ENCODE data around the gene NME8.

Gene NME8

GRCh38 chr7:37894671-37895070 lies 46.3 kb downstream of the NME8 start:
- TF ChIP-seq CTCF (IDR thresholded peaks at IDR 0.05): no peak
- Histone ChIP-seq H2AFZ (no peak overlapping the region), H3K9me3 (ENCODE audit: control insufficient read depth, low read length) (no peaks in the 10 kb centered on the region), H3K27ac (no peak overlapping the region), H3K4me3 (ENCODE audit: low read depth, low read length) (no peak overlapping the region), H3K4me1 (no peaks in the 10 kb centered on the region), H3K79me2 (no peaks in the 10 kb centered on the region), H3K27me3 (ENCODE audit: control insufficient read depth, insufficient read depth, low read length) (no peaks in the 10 kb centered on the region), H3K4me2 (ENCODE audit: low read length) (no peak overlapping the region), H3K9ac (no peak overlapping the region), H3K36me3 (ENCODE audit: control insufficient read depth, insufficient read depth, low read length) (no peaks in the 10 kb centered on the region)

GRCh38 chr7:37899712-37900247 lies 51.4 kb downstream of the NME8 start:
- Histone ChIP-seq H2AFZ (no peak overlapping the region), H3K27me3 (ENCODE audit: control insufficient read depth, insufficient read depth, low read length) (no peaks in the 10 kb centered on the region), H3K36me3 (ENCODE audit: control insufficient read depth, insufficient read depth, low read length) (no peaks in the 10 kb centered on the region), H3K27ac (no peak overlapping the region), H3K4me2 (ENCODE audit: low read length) (no peak overlapping the region), H3K9ac (no peak overlapping the region), H3K79me2 (no peaks in the 10 kb centered on the region), H3K9me3 (ENCODE audit: control insufficient read depth, low read length) (no peaks in the 10 kb centered on the region), H3K4me1 (peaks cover 8% of the 10 kb centered on the region), H3K4me3 (ENCODE audit: low read depth, low read length) (no peak overlapping the region)
- no peak for TF ChIP-seq CTCF (IDR thresholded peaks at IDR 0.05)

- Histone ChIP-seq H3K27ac (no peak overlapping the region), H3K9me3 (ENCODE audit: control insufficient read depth, low read length) (no peaks in the 10 kb centered on the region), H2AFZ (no peak overlapping the region), H3K27me3 (ENCODE audit: control insufficient read depth, insufficient read depth, low read length) (no peaks in the 10 kb centered on the region), H3K36me3 (ENCODE audit: control insufficient read depth, insufficient read depth, low read length) (no peaks in the 10 kb centered on the region), H3K9ac (no peak overlapping the region), H3K4me1 (peaks cover 8% of the 10 kb centered on the region), H3K4me3 (ENCODE audit: low read depth, low read length) (no peak overlapping the region), H3K4me2 (ENCODE audit: low read length) (no peak overlapping the region), H3K79me2 (no peaks in the 10 kb centered on the region)
- TF ChIP-seq CTCF (IDR thresholded peaks at IDR 0.05): peak; percentile 63
These were observed 52.9 kb downstream of the NME8 start for GRCh38 chr7:37901236-37901827.

- H3K36me3 ChIP-seq (ENCODE audit: control insufficient read depth, insufficient read depth, low read length): no peaks in the 10 kb centered on the region
- no peak overlapping the region for H3K4me2 ChIP-seq (ENCODE audit: low read length)
- H3K4me1 ChIP-seq: peaks cover 8% of the 10 kb centered on the region
- H3K79me2 ChIP-seq: no peaks in the 10 kb centered on the region
- no peak overlapping the region for H3K9ac ChIP-seq
- no peak for TF ChIP-seq CTCF (IDR thresholded peaks at IDR 0.05)
- H3K27me3 ChIP-seq (ENCODE audit: control insufficient read depth, insufficient read depth, low read length): no peaks in the 10 kb centered on the region
- H3K9me3 ChIP-seq (ENCODE audit: control insufficient read depth, low read length): no peaks in the 10 kb centered on the region
- H3K27ac ChIP-seq: no peak overlapping the region
- H2AFZ ChIP-seq: peak overlapping the region; percentile 43
- H3K4me3 ChIP-seq (ENCODE audit: low read depth, low read length): no peak overlapping the region
These were observed 53.6 kb downstream of the NME8 start for GRCh38 chr7:37901890-37902524.

Data from parathyroid adenoma (tissue), 2 donors.